Upper lobe of right lung (tissue), 1 donor: Measurements from ENCODE around the gene SNRPE. TPM values are rescaled to one million over a fixed set of nuclear protein-coding genes. Genes with fewer than 3 reads are reported as not detected.
"Not testable (repeated sequence)": the region's sequence is repeated elsewhere in the genome, so short reads cannot be mapped to it uniquely, and the experiment has no call there.

Experiments
- ATAC-seq: fragments of 200-7000 bp; cut with Tn5 transposase; one replicate; pipeline ENCODE4 v1.9.1; 2020; ENCODE audit warnings: mild to moderate bottlenecking, moderate library complexity
- DNase-seq: peaks from one replicate; pipeline ENCODE4 v3.0.0-alpha.2; 2020
- H3K27ac ChIP-seq: fragments of 200-600 bp; one replicate; pipeline ENCODE4 v1.8.0; 2022
- H3K27me3 ChIP-seq: fragments of 200-600 bp; one replicate; pipeline ENCODE4 v1.8.0; 2022; ENCODE audit warnings: mild to moderate bottlenecking
- H3K36me3 ChIP-seq: fragments of 200-600 bp; one replicate; pipeline ENCODE4 v1.8.0; 2022
- H3K4me1 ChIP-seq: fragments of 200-600 bp; one replicate; pipeline ENCODE4 v1.8.0; 2022
- H3K4me3 ChIP-seq: fragments of 200-600 bp; one replicate; pipeline ENCODE4 v1.8.0; 2022; ENCODE audit warnings: mild to moderate bottlenecking
- H3K9me3 ChIP-seq: fragments of 200-600 bp; one replicate; pipeline ENCODE4 v1.8.0; 2022
- intact Hi-C: fragments of 100-400 bp; cut with DNase I; formaldehyde crosslinking; loops from one replicate; pipeline ENCODE4 v1.11.0; 2022
- total RNA-seq: library from RNA; stranded (reverse); fragmentation: NEBNext Ultra II Directional; extraction: Animal tissue kit (Norgen Biotek cat#: 25700); gene quantifications from one replicate; pipeline ENCODE4 v1.2.1, GENCODE V29; 2021
- TF ChIP-seq, protein P1 (sequence below): fragments of 200-600 bp; IDR thresholded peaks from one replicate; pipeline ENCODE4 v1.8.0; 2022; ENCODE audit warnings: antibody characterized with exemption
- donor health status: DM: no; HTN: yes; CAD: no; lungs with severe emphysema.

Gene SNRPE
- total RNA-seq, 1 donor from 2014 or later, result 58.0 TPM

DNA sequence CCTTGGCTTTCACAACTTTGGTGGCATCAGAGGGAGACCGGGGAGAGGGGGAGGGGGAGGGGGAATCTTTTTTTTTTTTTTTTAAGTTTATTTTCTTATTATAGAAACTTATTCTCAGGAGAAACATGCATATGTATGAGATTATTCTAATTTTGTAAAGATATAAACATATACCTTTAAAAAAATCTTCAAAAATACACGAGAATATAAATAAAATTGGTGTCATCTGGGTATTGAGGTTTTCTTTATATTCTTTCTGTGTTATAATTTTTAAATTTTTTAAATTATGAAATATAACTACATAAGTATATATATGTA is 18.9 kb upstream of the SNRPE start:
- H3K27me3 ChIP-seq, result no peaks in the 10 kb centered on the region
- no peak overlapping the region for H3K4me3 ChIP-seq
- peaks cover 86% of the 10 kb centered on the region for H3K36me3 ChIP-seq
- no peak overlapping the region for H3K27ac ChIP-seq
- no peak for DNase-seq
- intact Hi-C loops, result no loop called here
- H3K9me3 ChIP-seq, result no peaks in the 10 kb centered on the region
- TF ChIP-seq, protein P1, sequence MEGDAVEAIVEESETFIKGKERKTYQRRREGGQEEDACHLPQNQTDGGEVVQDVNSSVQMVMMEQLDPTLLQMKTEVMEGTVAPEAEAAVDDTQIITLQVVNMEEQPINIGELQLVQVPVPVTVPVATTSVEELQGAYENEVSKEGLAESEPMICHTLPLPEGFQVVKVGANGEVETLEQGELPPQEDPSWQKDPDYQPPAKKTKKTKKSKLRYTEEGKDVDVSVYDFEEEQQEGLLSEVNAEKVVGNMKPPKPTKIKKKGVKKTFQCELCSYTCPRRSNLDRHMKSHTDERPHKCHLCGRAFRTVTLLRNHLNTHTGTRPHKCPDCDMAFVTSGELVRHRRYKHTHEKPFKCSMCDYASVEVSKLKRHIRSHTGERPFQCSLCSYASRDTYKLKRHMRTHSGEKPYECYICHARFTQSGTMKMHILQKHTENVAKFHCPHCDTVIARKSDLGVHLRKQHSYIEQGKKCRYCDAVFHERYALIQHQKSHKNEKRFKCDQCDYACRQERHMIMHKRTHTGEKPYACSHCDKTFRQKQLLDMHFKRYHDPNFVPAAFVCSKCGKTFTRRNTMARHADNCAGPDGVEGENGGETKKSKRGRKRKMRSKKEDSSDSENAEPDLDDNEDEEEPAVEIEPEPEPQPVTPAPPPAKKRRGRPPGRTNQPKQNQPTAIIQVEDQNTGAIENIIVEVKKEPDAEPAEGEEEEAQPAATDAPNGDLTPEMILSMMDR, result no peak
- ATAC-seq, result no peak
- H3K4me1 ChIP-seq, result no peaks in the 10 kb centered on the region

DNA sequence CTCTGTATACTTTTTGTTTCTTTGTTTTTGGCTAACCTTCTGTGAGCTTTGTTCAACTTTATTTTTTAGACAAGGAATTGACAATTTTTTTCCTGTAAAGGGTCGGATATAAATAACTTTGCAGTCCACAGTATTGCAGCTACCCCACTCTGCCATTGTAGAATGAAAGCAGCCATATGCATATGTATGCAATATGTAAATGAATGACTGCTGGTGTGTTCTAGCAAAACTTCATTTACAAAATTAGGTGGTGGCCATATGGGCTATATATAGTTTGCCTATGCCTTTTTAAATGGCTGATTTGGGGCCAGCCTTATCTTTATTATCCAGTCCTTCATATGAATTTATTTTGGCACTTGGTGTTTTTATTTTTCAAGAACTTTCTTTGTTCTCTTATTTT is 18.0 kb upstream of the SNRPE start:
- H3K4me1 ChIP-seq, result no peaks in the 10 kb centered on the region
- intact Hi-C loops, result no loop called here
- TF ChIP-seq, protein P1, result no peak
- H3K36me3 ChIP-seq, result peaks cover 86% of the 10 kb centered on the region
- no peak overlapping the region for H3K4me3 ChIP-seq
- H3K27me3 ChIP-seq, result no peaks in the 10 kb centered on the region
- DNase-seq (no peak), ATAC-seq (no peak)
- no peaks in the 10 kb centered on the region for H3K9me3 ChIP-seq
- no peak overlapping the region for H3K27ac ChIP-seq

DNA sequence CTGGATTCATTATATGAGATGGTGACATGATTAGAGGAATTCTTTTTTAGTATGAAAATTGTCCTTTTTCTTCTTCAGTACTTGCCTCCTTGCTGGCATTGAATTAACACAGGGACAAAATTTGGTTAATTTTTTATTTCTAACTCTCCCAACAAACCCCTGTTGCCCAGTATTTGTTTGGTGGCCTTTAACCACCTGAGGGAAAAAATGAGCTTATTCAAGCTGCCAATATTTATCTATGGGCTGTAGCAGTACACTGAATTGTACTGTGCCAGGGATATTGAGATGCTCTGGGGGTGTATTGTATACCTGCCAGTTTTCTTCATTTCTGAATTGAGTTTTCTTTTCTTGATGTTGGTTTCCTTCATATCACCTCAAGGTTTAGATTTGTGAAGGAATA is 8.3 kb upstream of the SNRPE start:
- H3K4me3 ChIP-seq, H3K27me3 ChIP-seq, DNase-seq, H3K27ac ChIP-seq, H3K9me3 ChIP-seq, ATAC-seq, H3K4me1 ChIP-seq: not testable (repeated sequence)
- intact Hi-C loops, result loop anchor here (10.0 kb wide), 1 partner anchor 522 kb away; no protein-coding TSS in a partner anchor
- peaks cover 71% of the 10 kb centered on the region for H3K36me3 ChIP-seq

DNA sequence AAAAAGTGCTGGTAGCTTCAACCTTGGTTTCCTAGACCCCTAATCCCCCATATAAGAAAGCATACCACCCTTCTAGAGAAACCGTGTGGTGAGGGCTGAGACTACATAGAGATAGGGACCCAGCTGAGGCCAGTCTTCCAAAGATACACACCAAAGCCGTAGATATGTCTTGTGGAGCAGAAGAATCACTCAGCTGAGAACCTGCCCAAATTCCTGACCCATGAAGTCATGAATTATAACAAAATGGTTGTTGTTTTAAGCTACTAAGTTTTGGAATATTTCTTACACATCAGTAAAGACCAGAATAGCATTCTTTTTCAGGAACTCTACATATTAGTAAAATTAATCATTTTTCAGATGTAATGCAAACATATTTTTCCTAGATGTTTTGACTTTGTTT is 3.3 kb upstream of the SNRPE start:
- no peak for DNase-seq
- no peak overlapping the region for H3K27ac ChIP-seq

DNA sequence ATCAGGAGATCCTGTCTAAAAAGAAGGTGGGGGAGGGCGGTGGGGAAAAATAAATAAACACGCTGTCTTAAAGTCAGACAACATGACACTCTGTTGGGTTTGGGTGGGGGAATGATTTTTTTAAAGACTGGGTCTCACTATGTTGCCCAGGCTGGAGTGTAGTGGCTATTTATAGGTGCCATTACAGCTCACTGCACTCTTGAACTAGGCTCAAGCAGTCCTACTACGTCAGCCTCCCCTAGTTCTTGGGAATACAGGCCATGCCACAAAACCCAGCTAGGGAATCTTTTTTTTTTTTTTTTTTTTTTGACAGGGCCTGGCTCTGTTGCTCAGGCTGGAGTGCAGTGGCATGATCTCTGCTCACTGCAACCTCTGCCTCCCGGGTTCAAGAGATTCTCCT is 2.4 kb upstream of the SNRPE start:
- peaks cover 13% of the 10 kb centered on the region for H3K4me1 ChIP-seq
- H3K27me3 ChIP-seq, result no peaks in the 10 kb centered on the region
- H3K4me3 ChIP-seq, result no peak overlapping the region
- intact Hi-C loops, result loop anchor here (10.0 kb wide), 1 partner anchor 516 kb away; no protein-coding TSS in a partner anchor
- TF ChIP-seq, protein P1, result no peak
- no peaks in the 10 kb centered on the region for H3K9me3 ChIP-seq
- DNase-seq (no peak), ATAC-seq (no peak)
- peaks cover 24% of the 10 kb centered on the region for H3K36me3 ChIP-seq
- H3K27ac ChIP-seq, result no peak overlapping the region

More for the DNA sequence above, 3.3 kb upstream of the SNRPE start:
- TF ChIP-seq, protein P1, result no peak
- Histone ChIP-seq H3K4me3 (no peak overlapping the region), H3K4me1 (peaks cover 13% of the 10 kb centered on the region), H3K9me3 (no peaks in the 10 kb centered on the region), H3K27me3 (no peaks in the 10 kb centered on the region), H3K36me3 (peaks cover 23% of the 10 kb centered on the region)
- ATAC-seq, result no peak
- intact Hi-C loops, result loop anchor here (10.0 kb wide), 1 partner anchor 517 kb away; no protein-coding TSS in a partner anchor

DNA sequence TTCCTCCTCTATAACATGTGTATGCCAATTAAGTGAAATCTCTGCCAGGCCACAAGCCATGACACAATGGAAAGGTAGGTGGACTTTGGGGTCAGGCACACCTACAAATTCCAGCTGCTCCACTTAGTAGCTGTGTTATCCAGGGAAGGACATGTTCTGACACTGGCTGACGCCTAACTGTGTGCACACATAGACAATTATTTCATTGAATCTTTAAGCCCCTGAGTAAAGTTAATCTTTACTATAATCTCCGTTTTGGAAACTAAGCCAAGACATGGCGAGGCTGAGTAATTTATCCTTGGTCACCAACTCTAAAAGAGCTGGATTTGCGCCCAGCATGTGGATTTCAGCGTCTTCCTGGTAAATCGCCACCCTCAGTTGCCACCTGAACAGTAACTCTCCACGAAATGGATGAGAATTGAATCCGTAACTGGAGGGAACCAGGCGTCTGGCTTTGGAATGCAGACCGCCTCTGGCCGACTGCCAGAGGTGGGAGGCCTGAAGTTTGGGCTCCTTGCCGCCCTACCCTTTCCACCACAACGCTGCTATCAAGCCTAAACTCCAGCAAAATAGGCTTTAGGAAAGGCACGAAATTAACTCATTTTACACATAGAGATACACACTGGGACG is 888 bp upstream of the SNRPE start:
- Histone ChIP-seq H3K4me1 (peaks cover 13% of the 10 kb centered on the region), H3K36me3 (peaks cover 24% of the 10 kb centered on the region), H3K27ac (peak overlapping the region; percentile 47), H3K27me3 (no peaks in the 10 kb centered on the region), H3K4me3 (peak overlapping the region; percentile 100), H3K9me3 (no peaks in the 10 kb centered on the region)
- intact Hi-C loops, result loop anchor here (5.0 kb wide), 1 partner anchor 272 kb away; no protein-coding TSS in a partner anchor
- ATAC-seq, result no peak
- no peak for DNase-seq
- TF ChIP-seq, protein P1, result no peak
